ENCODE measurements around the gene RPTOR.

Gene RPTOR

DNA sequence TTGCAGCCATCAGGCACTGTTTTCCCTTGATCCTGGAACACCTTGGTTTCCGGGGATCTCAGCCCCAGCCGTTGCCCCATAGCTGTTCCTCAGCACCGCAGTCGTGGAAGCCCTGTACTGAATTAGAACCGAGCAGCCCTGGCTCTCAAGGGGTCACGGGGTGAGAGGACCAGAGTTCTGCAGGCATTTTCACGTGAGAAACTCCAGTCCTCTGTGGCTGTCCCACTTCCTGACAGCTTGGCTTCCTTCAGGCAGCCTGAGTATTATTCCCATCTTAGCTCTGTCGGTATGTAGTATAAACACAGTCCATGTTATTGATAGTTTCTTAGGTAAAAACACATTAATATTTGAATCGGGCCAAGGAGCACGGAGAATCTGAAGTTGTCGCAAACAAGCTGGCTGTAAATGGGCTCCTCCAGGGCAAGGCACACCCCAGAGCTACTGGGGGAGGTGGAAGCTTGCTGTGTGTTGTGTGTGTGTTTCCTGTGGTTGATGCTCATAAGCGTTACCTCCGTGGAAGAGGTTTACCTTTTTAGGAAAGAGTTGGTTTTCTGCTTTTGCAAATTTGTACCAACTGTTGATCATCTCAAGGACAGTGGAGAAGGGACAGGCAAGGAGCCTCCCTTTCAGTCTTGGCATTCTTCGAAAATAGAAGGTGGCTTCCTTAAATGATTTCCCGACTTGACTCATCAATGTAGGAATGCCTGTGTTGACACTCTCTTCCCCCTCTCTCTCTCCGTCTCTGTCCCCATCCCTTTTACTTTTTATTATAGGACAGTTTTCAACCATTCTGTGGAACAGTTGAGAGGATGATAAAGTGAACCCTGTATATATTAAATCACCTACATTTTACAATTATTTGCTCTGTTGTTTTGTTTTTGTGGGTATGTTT, 238.1 kb downstream of the RPTOR start:
- ATAC-seq = peak; percentile 14; the same call in 2 of the 3 replicates
- TF ChIP-seq ZNF565 (CRISPR knock-in tag; conservative IDR thresholded peaks at IDR 0.05; ENCODE audit: low read depth) (no peak), GLIS3 (CRISPR knock-in tag; IDR thresholded peaks at IDR 0.05) (no peak), ZFP30 (CRISPR knock-in tag; IDR thresholded peaks at IDR 0.05) (no peak), BACH2 (CRISPR knock-in tag; IDR thresholded peaks at IDR 0.05; ENCODE audit: borderline replicate concordance) (no peak), CSDC2 (CRISPR knock-in tag; IDR thresholded peaks at IDR 0.05) (no peak), ZNF8 (CRISPR knock-in tag; IDR thresholded peaks at IDR 0.05) (no peak), ARNTL (CRISPR knock-in tag; IDR thresholded peaks at IDR 0.05; ENCODE audit: borderline replicate concordance, low read depth) (no peak), ZFP3 (CRISPR knock-in tag; IDR thresholded peaks at IDR 0.05) (no peak), TOX (CRISPR knock-in tag; IDR thresholded peaks at IDR 0.05; ENCODE audit: borderline replicate concordance) (no peak), ZC3H10 (CRISPR knock-in tag; IDR thresholded peaks at IDR 0.05) (no peak), ESRRG (CRISPR knock-in tag; IDR thresholded peaks at IDR 0.05) (no peak), ZNF70 (CRISPR knock-in tag; IDR thresholded peaks at IDR 0.05) (no peak), TCF4 (CRISPR knock-in tag; IDR thresholded peaks at IDR 0.05; ENCODE audit: borderline replicate concordance) (no peak), RARB (CRISPR knock-in tag; IDR thresholded peaks at IDR 0.05) (no peak), OSR1 (CRISPR knock-in tag; IDR thresholded peaks at IDR 0.05) (no peak)
- TF ChIP-seq, protein P1, sequence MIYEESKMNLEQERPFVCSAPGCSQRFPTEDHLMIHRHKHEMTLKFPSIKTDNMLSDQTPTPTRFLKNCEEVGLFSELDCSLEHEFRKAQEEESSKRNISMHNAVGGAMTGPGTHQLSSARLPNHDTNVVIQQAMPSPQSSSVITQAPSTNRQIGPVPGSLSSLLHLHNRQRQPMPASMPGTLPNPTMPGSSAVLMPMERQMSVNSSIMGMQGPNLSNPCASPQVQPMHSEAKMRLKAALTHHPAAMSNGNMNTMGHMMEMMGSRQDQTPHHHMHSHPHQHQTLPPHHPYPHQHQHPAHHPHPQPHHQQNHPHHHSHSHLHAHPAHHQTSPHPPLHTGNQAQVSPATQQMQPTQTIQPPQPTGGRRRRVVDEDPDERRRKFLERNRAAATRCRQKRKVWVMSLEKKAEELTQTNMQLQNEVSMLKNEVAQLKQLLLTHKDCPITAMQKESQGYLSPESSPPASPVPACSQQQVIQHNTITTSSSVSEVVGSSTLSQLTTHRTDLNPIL (CRISPR knock-in tag; IDR thresholded peaks at IDR 0.05; ENCODE audit: low read depth) = no peak
- TF ChIP-seq, protein P2, sequence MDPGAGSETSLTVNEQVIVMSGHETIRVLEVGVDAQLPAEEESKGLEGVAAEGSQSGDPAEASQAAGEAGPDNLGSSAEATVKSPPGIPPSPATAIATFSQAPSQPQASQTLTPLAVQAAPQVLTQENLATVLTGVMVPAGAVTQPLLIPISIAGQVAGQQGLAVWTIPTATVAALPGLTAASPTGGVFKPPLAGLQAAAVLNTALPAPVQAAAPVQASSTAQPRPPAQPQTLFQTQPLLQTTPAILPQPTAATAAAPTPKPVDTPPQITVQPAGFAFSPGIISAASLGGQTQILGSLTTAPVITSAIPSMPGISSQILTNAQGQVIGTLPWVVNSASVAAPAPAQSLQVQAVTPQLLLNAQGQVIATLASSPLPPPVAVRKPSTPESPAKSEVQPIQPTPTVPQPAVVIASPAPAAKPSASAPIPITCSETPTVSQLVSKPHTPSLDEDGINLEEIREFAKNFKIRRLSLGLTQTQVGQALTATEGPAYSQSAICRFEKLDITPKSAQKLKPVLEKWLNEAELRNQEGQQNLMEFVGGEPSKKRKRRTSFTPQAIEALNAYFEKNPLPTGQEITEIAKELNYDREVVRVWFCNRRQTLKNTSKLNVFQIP (CRISPR knock-in tag; IDR thresholded peaks at IDR 0.05; ENCODE audit: borderline replicate concordance, low read depth) = no peak
- TF ChIP-seq, protein P3, sequence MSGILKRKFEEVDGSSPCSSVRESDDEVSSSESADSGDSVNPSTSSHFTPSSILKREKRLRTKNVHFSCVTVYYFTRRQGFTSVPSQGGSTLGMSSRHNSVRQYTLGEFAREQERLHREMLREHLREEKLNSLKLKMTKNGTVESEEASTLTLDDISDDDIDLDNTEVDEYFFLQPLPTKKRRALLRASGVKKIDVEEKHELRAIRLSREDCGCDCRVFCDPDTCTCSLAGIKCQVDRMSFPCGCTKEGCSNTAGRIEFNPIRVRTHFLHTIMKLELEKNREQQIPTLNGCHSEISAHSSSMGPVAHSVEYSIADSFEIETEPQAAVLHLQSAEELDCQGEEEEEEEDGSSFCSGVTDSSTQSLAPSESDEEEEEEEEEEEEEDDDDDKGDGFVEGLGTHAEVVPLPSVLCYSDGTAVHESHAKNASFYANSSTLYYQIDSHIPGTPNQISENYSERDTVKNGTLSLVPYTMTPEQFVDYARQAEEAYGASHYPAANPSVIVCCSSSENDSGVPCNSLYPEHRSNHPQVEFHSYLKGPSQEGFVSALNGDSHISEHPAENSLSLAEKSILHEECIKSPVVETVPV (CRISPR knock-in tag; IDR thresholded peaks at IDR 0.05) = no peak
- TF ChIP-seq, protein P4, sequence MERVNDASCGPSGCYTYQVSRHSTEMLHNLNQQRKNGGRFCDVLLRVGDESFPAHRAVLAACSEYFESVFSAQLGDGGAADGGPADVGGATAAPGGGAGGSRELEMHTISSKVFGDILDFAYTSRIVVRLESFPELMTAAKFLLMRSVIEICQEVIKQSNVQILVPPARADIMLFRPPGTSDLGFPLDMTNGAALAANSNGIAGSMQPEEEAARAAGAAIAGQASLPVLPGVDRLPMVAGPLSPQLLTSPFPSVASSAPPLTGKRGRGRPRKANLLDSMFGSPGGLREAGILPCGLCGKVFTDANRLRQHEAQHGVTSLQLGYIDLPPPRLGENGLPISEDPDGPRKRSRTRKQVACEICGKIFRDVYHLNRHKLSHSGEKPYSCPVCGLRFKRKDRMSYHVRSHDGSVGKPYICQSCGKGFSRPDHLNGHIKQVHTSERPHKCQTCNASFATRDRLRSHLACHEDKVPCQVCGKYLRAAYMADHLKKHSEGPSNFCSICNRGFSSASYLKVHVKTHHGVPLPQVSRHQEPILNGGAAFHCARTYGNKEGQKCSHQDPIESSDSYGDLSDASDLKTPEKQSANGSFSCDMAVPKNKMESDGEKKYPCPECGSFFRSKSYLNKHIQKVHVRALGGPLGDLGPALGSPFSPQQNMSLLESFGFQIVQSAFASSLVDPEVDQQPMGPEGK (CRISPR knock-in tag; IDR thresholded peaks at IDR 0.05; ENCODE audit: borderline replicate concordance) = no peak

DNA sequence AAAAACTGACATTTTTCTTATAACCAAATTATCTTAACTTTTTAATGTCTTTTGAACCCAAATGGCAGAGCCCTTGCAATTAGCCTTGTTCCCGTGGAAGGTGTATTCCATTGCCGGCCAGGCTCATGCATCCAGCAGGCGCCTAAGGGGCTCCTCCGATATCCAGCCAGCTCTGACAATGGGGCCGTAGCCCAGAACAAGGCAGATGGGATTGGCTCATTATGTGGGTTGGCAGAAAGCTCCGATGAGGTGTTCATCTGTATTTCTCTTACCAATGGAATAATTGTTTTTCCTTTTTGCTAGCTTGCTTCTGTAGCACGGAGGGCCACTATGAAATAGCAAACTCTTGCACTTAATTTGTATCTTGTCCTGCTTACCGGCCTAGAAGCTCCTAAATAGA, 238.8 kb downstream of the RPTOR start:
- TF ChIP-seq, protein P2 (CRISPR knock-in tag; IDR thresholded peaks at IDR 0.05; ENCODE audit: borderline replicate concordance, low read depth) = no peak
- TF ChIP-seq OSR1 (CRISPR knock-in tag; IDR thresholded peaks at IDR 0.05) (no peak), CSDC2 (CRISPR knock-in tag; IDR thresholded peaks at IDR 0.05) (no peak), RARB (CRISPR knock-in tag; IDR thresholded peaks at IDR 0.05) (no peak), TOX (CRISPR knock-in tag; IDR thresholded peaks at IDR 0.05; ENCODE audit: borderline replicate concordance) (no peak), BACH2 (CRISPR knock-in tag; IDR thresholded peaks at IDR 0.05; ENCODE audit: borderline replicate concordance) (no peak), ZFP3 (CRISPR knock-in tag; IDR thresholded peaks at IDR 0.05) (no peak), PPARA (CRISPR knock-in tag; IDR thresholded peaks at IDR 0.05; ENCODE audit: borderline replicate concordance) (no peak), ZNF565 (CRISPR knock-in tag; conservative IDR thresholded peaks at IDR 0.05; ENCODE audit: low read depth) (no peak), ARNTL (CRISPR knock-in tag; IDR thresholded peaks at IDR 0.05; ENCODE audit: borderline replicate concordance, low read depth) (no peak), ZC3H10 (CRISPR knock-in tag; IDR thresholded peaks at IDR 0.05) (no peak), ESRRG (CRISPR knock-in tag; IDR thresholded peaks at IDR 0.05) (no peak)
- TF ChIP-seq, protein P3 (CRISPR knock-in tag; IDR thresholded peaks at IDR 0.05) = no peak
- TF ChIP-seq, protein P4 (CRISPR knock-in tag; IDR thresholded peaks at IDR 0.05; ENCODE audit: borderline replicate concordance) = no peak
- no peak for ATAC-seq

Measured in SK-N-SH treated with all-trans-retinoic acid at 6 μM for 48 hours (cell line).